NCI-H2196 (cell line): ENCODE results near the gene ADGRA3.
"Not testable (repeated sequence)": the region's sequence is repeated elsewhere in the genome, so short reads cannot be mapped to it uniquely, and the experiment has no call there.

Source experiments
- DNase-seq: peaks from one replicate; lab custom pipeline; 2025; ENCODE audit not compliant: unreplicated experiment; lab: John Stamatoyannopoulos, UW

Gene ADGRA3

GRCh38 chr4:22480675-22481327, 35.1 kb downstream of the ADGRA3 start:
- no peak for DNase-seq

- DNase-seq, result no peak
These were observed 37.4 kb downstream of the ADGRA3 start for GRCh38 chr4:22478426-22478825.

- DNase-seq, result no peak
These were observed 38.1 kb downstream of the ADGRA3 start for GRCh38 chr4:22477813-22478182.

- DNase-seq, result no peak
These were observed 38.6 kb downstream of the ADGRA3 start for GRCh38 chr4:22477136-22477812.

DNA sequence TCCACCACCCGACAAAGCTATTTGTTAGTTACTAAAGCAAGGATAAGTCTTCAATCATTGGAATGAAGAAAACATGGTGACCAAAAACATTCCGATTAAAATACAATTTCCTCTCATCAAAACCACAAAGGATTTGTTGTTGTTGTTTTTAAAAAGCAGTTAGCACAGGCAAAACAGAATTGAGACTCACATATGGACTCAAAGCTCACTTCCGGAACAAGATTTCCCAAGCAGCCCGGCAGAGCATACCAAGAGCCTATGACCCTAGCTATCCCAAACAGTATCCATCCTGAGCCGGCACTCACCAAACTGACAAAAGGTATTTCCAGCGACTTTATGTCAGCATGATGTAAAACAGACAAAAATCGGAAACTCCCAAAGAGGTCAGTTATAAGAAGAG, 39.9 kb downstream of the ADGRA3 start:
- DNase-seq, result no peak

GRCh38 chr4:22475311-22475646, 40.6 kb downstream of the ADGRA3 start:
- DNase-seq, result not testable (repeated sequence)

- DNase-seq, result no peak
These were observed 41.1 kb downstream of the ADGRA3 start for GRCh38 chr4:22474636-22475310.

DNA sequence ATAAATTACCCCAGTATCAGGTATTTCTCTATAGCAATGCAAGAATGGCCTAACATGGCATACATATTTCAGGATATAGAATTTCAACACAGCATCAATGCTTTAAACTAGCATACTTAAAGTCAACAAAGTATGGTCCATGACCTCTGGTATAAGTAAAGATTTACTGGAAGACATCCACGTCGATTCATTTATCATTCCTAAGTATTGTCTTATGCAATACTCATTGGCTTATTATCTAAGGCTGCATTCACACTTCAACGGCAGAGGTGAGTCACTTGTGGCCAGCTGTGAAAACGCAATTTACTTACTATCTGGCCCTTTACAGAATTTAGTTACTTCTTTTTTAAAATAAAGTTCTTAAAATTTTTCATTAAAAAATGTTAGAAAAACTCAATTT, 42.6 kb downstream of the ADGRA3 start:
- no peak for DNase-seq

- no peak for DNase-seq
These were observed 43.8 kb downstream of the ADGRA3 start for GRCh38 chr4:22471999-22472461.

GRCh38 chr4:22471419-22471818, 44.4 kb downstream of the ADGRA3 start:
- DNase-seq, result no peak

DNA sequence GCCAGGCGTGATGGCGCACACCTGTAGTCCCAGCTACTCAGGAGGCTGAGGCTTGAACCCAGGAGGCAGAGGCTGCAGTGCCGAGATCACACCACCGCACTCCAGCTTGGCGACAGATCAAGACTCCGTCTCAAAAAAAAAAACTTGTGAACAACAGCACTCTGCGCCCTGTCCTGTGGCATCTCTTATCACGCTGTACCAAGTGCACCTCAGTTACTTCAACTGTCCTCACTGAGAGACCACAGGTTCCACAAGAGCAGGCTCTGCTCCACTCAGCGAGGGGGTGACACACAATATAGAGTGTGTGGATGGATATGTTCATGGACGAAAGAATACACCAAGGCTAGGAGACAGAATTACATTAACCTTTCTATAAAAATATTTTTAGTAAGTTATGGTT, 49.3 kb downstream of the ADGRA3 start:
- no peak for DNase-seq

DNA sequence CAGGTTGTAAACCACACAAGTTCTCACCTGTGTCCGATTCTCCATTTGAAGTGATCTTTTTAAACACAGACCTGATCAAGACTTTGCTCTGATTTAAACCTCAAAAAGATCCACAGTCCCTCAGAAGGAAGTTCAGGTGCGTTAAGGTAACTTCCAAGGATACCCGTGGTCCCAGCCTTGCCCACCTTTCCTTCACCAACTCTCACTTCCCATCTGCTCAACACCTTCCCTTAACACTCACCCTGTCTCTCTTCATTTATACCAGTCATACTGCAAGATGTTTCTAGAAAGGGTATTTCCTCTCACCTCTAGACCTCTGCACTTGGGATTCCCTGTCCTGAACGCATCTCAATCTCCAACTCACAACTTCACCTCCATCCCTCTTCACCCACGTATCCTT, 49.9 kb downstream of the ADGRA3 start:
- DNase-seq, result no peak

DNA sequence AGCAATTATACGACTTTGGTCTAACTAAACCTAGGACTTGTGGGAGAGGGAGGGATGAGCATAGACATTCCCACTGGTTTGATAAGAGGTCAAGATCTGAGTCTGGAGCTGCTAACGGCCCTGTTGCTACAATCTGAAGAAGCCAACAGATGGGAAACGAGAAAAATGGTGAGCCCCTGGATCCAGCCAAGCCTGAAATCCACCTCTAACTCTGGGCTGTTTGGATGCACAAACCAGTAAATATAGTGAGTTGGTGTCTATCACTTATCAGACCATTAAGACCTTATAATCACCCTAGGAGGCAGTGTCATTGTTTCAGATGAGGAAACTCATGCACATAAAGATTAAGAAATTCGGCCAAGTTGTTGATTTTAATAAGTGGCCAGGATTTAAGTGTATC, 50.5 kb downstream of the ADGRA3 start:
- no peak for DNase-seq

GRCh38 chr4:22463179-22463578, 52.7 kb downstream of the ADGRA3 start:
- DNase-seq, result no peak

- no peak for DNase-seq
These were observed 53.2 kb downstream of the ADGRA3 start for GRCh38 chr4:22462688-22463087.

DNA sequence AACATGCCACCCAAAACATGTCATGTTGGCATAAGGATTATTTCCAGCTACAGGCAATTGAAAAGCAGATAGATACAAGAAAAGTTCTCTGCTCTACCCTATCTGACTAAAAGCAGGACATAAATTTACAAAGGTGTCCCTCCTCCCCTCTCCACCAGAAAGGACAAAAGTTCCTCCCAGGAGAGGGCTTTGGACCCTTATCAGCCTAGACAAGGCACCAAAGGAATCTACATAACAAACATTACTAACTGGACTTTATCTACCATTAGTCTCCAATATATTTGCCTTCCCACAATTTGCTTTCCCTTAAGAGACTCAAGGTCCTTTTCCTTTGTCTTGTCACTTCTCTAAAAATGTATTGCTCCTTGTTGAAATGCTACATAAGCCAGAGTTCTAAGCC, 55.6 kb downstream of the ADGRA3 start:
- no peak for DNase-seq

- DNase-seq, result no peak
These were observed 57.8 kb downstream of the ADGRA3 start for GRCh38 chr4:22458098-22458497.

DNA sequence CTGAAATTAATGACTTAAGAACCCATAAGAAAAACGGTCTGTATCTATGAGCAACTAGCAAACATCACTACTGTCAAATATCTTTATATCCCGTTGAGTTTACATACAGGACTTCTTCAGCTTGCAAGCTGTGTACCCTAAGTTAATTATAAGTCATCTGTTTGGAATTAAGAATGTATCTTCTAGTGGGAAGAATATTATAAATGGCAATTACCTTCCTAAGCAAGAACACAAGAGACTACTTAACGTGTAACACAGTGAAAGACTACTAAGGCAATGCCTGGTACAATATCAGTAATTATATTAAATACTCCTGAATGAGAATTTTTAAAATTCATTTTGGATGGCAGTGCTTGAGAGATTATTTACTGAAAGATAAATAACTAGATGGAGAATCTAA, 58.5 kb downstream of the ADGRA3 start:
- no peak for DNase-seq

GRCh38 chr4:22456291-22456690, 59.6 kb downstream of the ADGRA3 start:
- no peak for DNase-seq

DNA sequence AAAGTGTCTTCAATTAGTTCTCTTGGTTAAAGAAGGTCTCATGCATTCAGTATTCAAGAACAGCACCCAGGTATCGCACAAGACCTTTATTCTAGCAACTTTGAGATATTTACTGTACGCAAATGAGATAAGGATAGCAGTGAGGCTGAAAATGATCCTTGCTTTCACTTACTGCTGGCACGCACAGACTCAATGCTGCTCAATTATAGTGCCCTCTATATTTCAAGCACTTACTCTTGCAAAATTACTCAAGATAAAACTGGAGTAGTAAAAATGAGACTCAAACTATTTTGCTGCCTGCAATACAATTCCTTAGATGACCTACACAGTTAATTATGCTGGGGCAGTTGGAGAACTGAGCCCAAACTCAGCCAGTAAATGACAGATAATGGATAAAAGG, 60.9 kb downstream of the ADGRA3 start:
- DNase-seq, result no peak

DNA sequence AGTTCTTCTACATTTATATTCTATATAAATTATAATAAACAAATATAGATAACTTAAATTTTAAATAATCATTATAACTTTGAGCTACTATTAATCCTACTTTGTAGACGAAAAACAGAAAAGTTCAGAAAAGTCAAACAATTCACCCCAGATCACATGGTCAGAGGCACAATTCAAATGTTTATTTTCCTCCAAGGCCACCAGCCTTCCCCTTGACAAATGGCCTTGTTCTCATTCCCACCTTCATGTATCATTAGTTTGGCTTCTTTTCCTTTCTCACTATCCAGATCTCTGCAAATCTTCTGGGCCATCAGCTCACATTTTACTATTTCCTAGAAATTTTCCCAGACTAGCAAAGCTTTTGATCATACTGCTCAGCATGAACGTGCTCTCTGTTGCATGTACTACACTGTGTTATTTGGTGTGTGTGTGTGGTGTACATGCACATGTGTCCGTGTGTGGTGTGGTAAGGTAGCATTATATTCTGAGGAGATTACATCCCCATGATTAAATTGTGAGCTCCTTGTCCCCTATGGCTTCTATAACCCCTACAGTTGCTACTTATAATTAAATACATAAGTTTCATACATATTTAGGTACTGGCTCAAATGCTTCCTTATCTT, 61.5 kb downstream of the ADGRA3 start:
- no peak for DNase-seq

- no peak for DNase-seq
These were observed 71.1 kb downstream of the ADGRA3 start for GRCh38 chr4:22444813-22445212.
